IMR-90 (cell line): Measurements from ENCODE around the gene RYR2.

Experiments
- BHLHE40 ChIP-seq: fragments of 150-350 bp; IDR thresholded peaks from 2 replicates; pipeline ENCODE4 v1.6.1; 2016; ENCODE audit warnings: mild to moderate bottlenecking, low read depth, low read length
- CTCF ChIP-seq: conservative IDR thresholded peaks from 2 replicates; pipeline ENCODE4 v1.5.1; 2012; ENCODE audit warnings: mild to moderate bottlenecking, low read depth, low read length, improper control_type of control experiment
- ELK1 ChIP-seq: fragments of 150-350 bp; IDR thresholded peaks from 2 replicates; pipeline ENCODE4 v1.6.1; 2016; ENCODE audit warnings: low read depth, mild to moderate bottlenecking, low read length, moderate library complexity, borderline replicate concordance
- FOS ChIP-seq: fragments of 150-350 bp; IDR thresholded peaks from 2 replicates; pipeline ENCODE4 v1.6.1; 2016; ENCODE audit warnings: low read depth, low read length
- MAFK ChIP-seq: IDR thresholded peaks from 2 replicates; pipeline ENCODE4 v1.6.1; 2012; ENCODE audit warnings: low read depth, low read length, improper control_type of control experiment
- NFE2L2 ChIP-seq: fragments of 150-350 bp; IDR thresholded peaks from 2 replicates; pipeline ENCODE4 v1.6.1; 2016; ENCODE audit warnings: low read depth, mild to moderate bottlenecking, low read length
- POLR2A ChIP-seq: IDR thresholded peaks from 2 replicates; pipeline ENCODE4 v1.6.1; 2012; ENCODE audit warnings: mild to moderate bottlenecking, low read depth, low read length
- RAD21 ChIP-seq: IDR thresholded peaks from 2 replicates; pipeline ENCODE4 v1.6.1; 2012; ENCODE audit warnings: low read length, improper control_type of control experiment
- RFX5 ChIP-seq: IDR thresholded peaks from 2 replicates; pipeline ENCODE4 v1.8.0; 2012; ENCODE audit warnings: low read depth, mild to moderate bottlenecking, low read length, moderate library complexity
- USF2 ChIP-seq: fragments of 150-350 bp; IDR thresholded peaks from 2 replicates; pipeline ENCODE4 v1.6.1; 2017; ENCODE audit warnings: mild to moderate bottlenecking, antibody characterized with exemption, low read length, low read depth

- no peak for TF ChIP-seq CTCF
- no peak for TF ChIP-seq RFX5
- no peak for TF ChIP-seq MAFK
- TF ChIP-seq RAD21 = no peak
- TF ChIP-seq BHLHE40 = no peak
- no peak for TF ChIP-seq NFE2L2
- no peak for TF ChIP-seq POLR2A
- no peak for TF ChIP-seq USF2
- no peak for TF ChIP-seq ELK1
- no peak for TF ChIP-seq FOS
Observed at GRCh38 chr1:237863234-237863633, 821.2 kb downstream of the RYR2 start.
